ENCODE measurements around the gene SLC46A3.
"Not testable (repeated sequence)": the region's sequence is repeated elsewhere in the genome, so short reads cannot be mapped to it uniquely, and the experiment has no call there.

The SLC46A3 gene

GRCh38 chr13:28750187-28751045 lies 31.6 kb upstream of the SLC46A3 start:
- H3K9me3 ChIP-seq (ENCODE audit: control insufficient read depth in 5 of 5, low read length in 5 of 5): no peaks in the 10 kb centered on the region
- no peak overlapping the region for H3K27ac ChIP-seq (ENCODE audit: low read depth, low read length)
- no peak overlapping the region for H3K9ac ChIP-seq (ENCODE audit: low read length in 5 of 5)

GRCh38 chr13:28747851-28748250 lies 29.1 kb upstream of the SLC46A3 start:
- no peak overlapping the region for H3K27ac ChIP-seq (ENCODE audit: low read depth, low read length)
- H3K27me3 ChIP-seq (ENCODE audit: control insufficient read depth in 5 of 5, insufficient read depth in 4 of 5, low read length in 5 of 5): no peaks in the 10 kb centered on the region
- no peaks in the 10 kb centered on the region for H3K9me3 ChIP-seq (ENCODE audit: control insufficient read depth in 5 of 5, low read length in 5 of 5)
- no peak overlapping the region for H3K9ac ChIP-seq (ENCODE audit: low read length in 5 of 5)
- no peaks in the 10 kb centered on the region for H3K36me3 ChIP-seq (ENCODE audit: control insufficient read depth in 5 of 5, insufficient read depth in 5 of 5, low read length in 5 of 5)
- H3K4me3 ChIP-seq (ENCODE audit: low read depth in 1 of 5, low read length in 5 of 5): no peak overlapping the region
- H3K4me1 ChIP-seq (ENCODE audit: control insufficient read depth in 5 of 5, insufficient read depth in 5 of 5, low read length in 5 of 5): peaks cover 0 to 30% (median 15%) of the 10 kb centered on the region in 5 donors

More at GRCh38 chr13:28750187-28751045, 31.6 kb upstream of the SLC46A3 start:
- no peaks in the 10 kb centered on the region for H3K27me3 ChIP-seq (ENCODE audit: control insufficient read depth in 5 of 5, insufficient read depth in 4 of 5, low read length in 5 of 5)
- H3K4me3 ChIP-seq (ENCODE audit: low read depth in 1 of 5, low read length in 5 of 5): no peak overlapping the region
- H3K4me1 ChIP-seq (ENCODE audit: control insufficient read depth in 5 of 5, insufficient read depth in 5 of 5, low read length in 5 of 5): peaks cover 0 to 41% (median 35%) of the 10 kb centered on the region in 5 donors
- H3K36me3 ChIP-seq (ENCODE audit: control insufficient read depth in 5 of 5, insufficient read depth in 5 of 5, low read length in 5 of 5): no peaks in the 10 kb centered on the region

GRCh38 chr13:28746287-28746612 lies 27.5 kb upstream of the SLC46A3 start:
- Histone ChIP-seq H3K9ac (ENCODE audit: low read length in 5 of 5) (no peak overlapping the region), H3K27me3 (ENCODE audit: control insufficient read depth in 5 of 5, insufficient read depth in 4 of 5, low read length in 5 of 5) (no peaks in the 10 kb centered on the region), H3K4me1 (ENCODE audit: control insufficient read depth in 5 of 5, insufficient read depth in 5 of 5, low read length in 5 of 5) (peaks cover 0 to 26% (median 10%) of the 10 kb centered on the region in 5 donors), H3K36me3 (ENCODE audit: control insufficient read depth in 5 of 5, insufficient read depth in 5 of 5, low read length in 5 of 5) (no peaks in the 10 kb centered on the region), H3K9me3 (ENCODE audit: control insufficient read depth in 5 of 5, low read length in 5 of 5) (no peaks in the 10 kb centered on the region), H3K27ac (ENCODE audit: low read depth, low read length) (no peak overlapping the region), H3K4me3 (ENCODE audit: low read depth in 1 of 5, low read length in 5 of 5) (no peak overlapping the region)

GRCh38 chr13:28744656-28745055 lies 25.9 kb upstream of the SLC46A3 start:
- no peaks in the 10 kb centered on the region for H3K9me3 ChIP-seq (ENCODE audit: control insufficient read depth in 5 of 5, low read length in 5 of 5)
- no peak overlapping the region for H3K4me3 ChIP-seq (ENCODE audit: low read depth in 1 of 5, low read length in 5 of 5)
- no peak overlapping the region for H3K27ac ChIP-seq (ENCODE audit: low read depth, low read length)
- H3K27me3 ChIP-seq (ENCODE audit: control insufficient read depth in 5 of 5, insufficient read depth in 4 of 5, low read length in 5 of 5): no peaks in the 10 kb centered on the region
- no peak overlapping the region for H3K9ac ChIP-seq (ENCODE audit: low read length in 5 of 5)
- no peaks in the 10 kb centered on the region for H3K36me3 ChIP-seq (ENCODE audit: control insufficient read depth in 5 of 5, insufficient read depth in 5 of 5, low read length in 5 of 5)
- peaks cover 0 to 13% (median 4%) of the 10 kb centered on the region in 5 donors for H3K4me1 ChIP-seq (ENCODE audit: control insufficient read depth in 5 of 5, insufficient read depth in 5 of 5, low read length in 5 of 5)

GRCh38 chr13:28744091-28744536 lies 25.3 kb upstream of the SLC46A3 start:
- Histone ChIP-seq H3K4me3 (ENCODE audit: low read depth in 1 of 5, low read length in 5 of 5) (no peak overlapping the region), H3K9me3 (ENCODE audit: control insufficient read depth in 5 of 5, low read length in 5 of 5) (no peaks in the 10 kb centered on the region), H3K36me3 (ENCODE audit: control insufficient read depth in 5 of 5, insufficient read depth in 5 of 5, low read length in 5 of 5) (no peaks in the 10 kb centered on the region), H3K4me1 (ENCODE audit: control insufficient read depth in 5 of 5, insufficient read depth in 5 of 5, low read length in 5 of 5) (peaks cover 0 to 13% (median 4%) of the 10 kb centered on the region in 5 donors), H3K27me3 (ENCODE audit: control insufficient read depth in 5 of 5, insufficient read depth in 4 of 5, low read length in 5 of 5) (no peaks in the 10 kb centered on the region), H3K27ac (ENCODE audit: low read depth, low read length) (no peak overlapping the region), H3K9ac (ENCODE audit: low read length in 5 of 5) (no peak overlapping the region)

GRCh38 chr13:28743499-28744083 lies 24.8 kb upstream of the SLC46A3 start:
- H3K9ac ChIP-seq (ENCODE audit: low read length in 5 of 5): no peak overlapping the region
- H3K36me3 ChIP-seq (ENCODE audit: control insufficient read depth in 5 of 5, insufficient read depth in 5 of 5, low read length in 5 of 5): no peaks in the 10 kb centered on the region
- no peaks in the 10 kb centered on the region for H3K9me3 ChIP-seq (ENCODE audit: control insufficient read depth in 5 of 5, low read length in 5 of 5)
- H3K4me1 ChIP-seq (ENCODE audit: control insufficient read depth in 5 of 5, insufficient read depth in 5 of 5, low read length in 5 of 5): peaks cover 0 to 13% (median 4%) of the 10 kb centered on the region in 5 donors
- H3K27me3 ChIP-seq (ENCODE audit: control insufficient read depth in 5 of 5, insufficient read depth in 4 of 5, low read length in 5 of 5): no peaks in the 10 kb centered on the region
- H3K27ac ChIP-seq (ENCODE audit: low read depth, low read length): no peak overlapping the region
- H3K4me3 ChIP-seq (ENCODE audit: low read depth in 1 of 5, low read length in 5 of 5): no peak overlapping the region

- no peaks in the 10 kb centered on the region for H3K36me3 ChIP-seq (ENCODE audit: control insufficient read depth in 5 of 5, insufficient read depth in 5 of 5, low read length in 5 of 5)
- H3K9ac ChIP-seq (ENCODE audit: low read length in 5 of 5): no peak overlapping the region
- peaks cover 0 to 13% (median 4%) of the 10 kb centered on the region in 5 donors for H3K4me1 ChIP-seq (ENCODE audit: control insufficient read depth in 5 of 5, insufficient read depth in 5 of 5, low read length in 5 of 5)
- no peak overlapping the region for H3K27ac ChIP-seq (ENCODE audit: low read depth, low read length)
- H3K27me3 ChIP-seq (ENCODE audit: control insufficient read depth in 5 of 5, insufficient read depth in 4 of 5, low read length in 5 of 5): no peaks in the 10 kb centered on the region
- H3K4me3 ChIP-seq (ENCODE audit: low read depth in 1 of 5, low read length in 5 of 5): no peak overlapping the region
- no peaks in the 10 kb centered on the region for H3K9me3 ChIP-seq (ENCODE audit: control insufficient read depth in 5 of 5, low read length in 5 of 5)
Observed at GRCh38 chr13:28743020-28743419, 24.2 kb upstream of the SLC46A3 start.

GRCh38 chr13:28742445-28742844 lies 23.7 kb upstream of the SLC46A3 start:
- peaks cover 0 to 13% (median 4%) of the 10 kb centered on the region in 5 donors for H3K4me1 ChIP-seq (ENCODE audit: control insufficient read depth in 5 of 5, insufficient read depth in 5 of 5, low read length in 5 of 5)
- not testable (repeated sequence) for H3K27me3 ChIP-seq (ENCODE audit: control insufficient read depth in 5 of 5, insufficient read depth in 4 of 5, low read length in 5 of 5); H3K27ac ChIP-seq (ENCODE audit: low read depth, low read length); H3K36me3 ChIP-seq (ENCODE audit: control insufficient read depth in 5 of 5, insufficient read depth in 5 of 5, low read length in 5 of 5); H3K9ac ChIP-seq (ENCODE audit: low read length in 5 of 5); H3K9me3 ChIP-seq (ENCODE audit: control insufficient read depth in 5 of 5, low read length in 5 of 5); H3K4me3 ChIP-seq (ENCODE audit: low read depth in 1 of 5, low read length in 5 of 5)

- Histone ChIP-seq H3K36me3 (ENCODE audit: control insufficient read depth in 5 of 5, insufficient read depth in 5 of 5, low read length in 5 of 5) (no peaks in the 10 kb centered on the region), H3K27ac (ENCODE audit: low read depth, low read length) (no peak overlapping the region), H3K9me3 (ENCODE audit: control insufficient read depth in 5 of 5, low read length in 5 of 5) (no peaks in the 10 kb centered on the region), H3K4me3 (ENCODE audit: low read depth in 1 of 5, low read length in 5 of 5) (no peak overlapping the region), H3K27me3 (ENCODE audit: control insufficient read depth in 5 of 5, insufficient read depth in 4 of 5, low read length in 5 of 5) (no peaks in the 10 kb centered on the region), H3K4me1 (ENCODE audit: control insufficient read depth in 5 of 5, insufficient read depth in 5 of 5, low read length in 5 of 5) (peaks cover 0 to 13% (median 0%) of the 10 kb centered on the region in 5 donors), H3K9ac (ENCODE audit: low read length in 5 of 5) (no peak overlapping the region)
Observed at GRCh38 chr13:28741084-28741491, 22.3 kb upstream of the SLC46A3 start.

- H3K4me3 ChIP-seq (ENCODE audit: low read depth in 1 of 5, low read length in 5 of 5): no peak overlapping the region
- no peaks in the 10 kb centered on the region for H3K36me3 ChIP-seq (ENCODE audit: control insufficient read depth in 5 of 5, insufficient read depth in 5 of 5, low read length in 5 of 5)
- no peak overlapping the region for H3K27ac ChIP-seq (ENCODE audit: low read depth, low read length)
- H3K4me1 ChIP-seq (ENCODE audit: control insufficient read depth in 5 of 5, insufficient read depth in 5 of 5, low read length in 5 of 5): peaks cover 0 to 8% (median 2%) of the 10 kb centered on the region in 5 donors
- H3K9me3 ChIP-seq (ENCODE audit: control insufficient read depth in 5 of 5, low read length in 5 of 5): no peaks in the 10 kb centered on the region
- H3K9ac ChIP-seq (ENCODE audit: low read length in 5 of 5): no peak overlapping the region
- no peaks in the 10 kb centered on the region for H3K27me3 ChIP-seq (ENCODE audit: control insufficient read depth in 5 of 5, insufficient read depth in 4 of 5, low read length in 5 of 5)
Observed at GRCh38 chr13:28739376-28739775, 20.6 kb upstream of the SLC46A3 start.
